AG04450 (cell line): Measurements from ENCODE around the gene OAS3. TPM values are rescaled to one million over a fixed set of nuclear protein-coding genes. Genes with fewer than 3 reads are reported as not detected.

Experiments
- CTCF ChIA-PET: fragments of 300-600, 350-600 bp; formaldehyde crosslinking; extraction: SDS; loops from one replicate; lab custom pipeline; 2022; ENCODE audit warnings: antibody characterized with exemption, inconsistent platforms; lab: Charles Lee
- POLR2A ChIA-PET: fragments of 350-600 bp; formaldehyde crosslinking; extraction: SDS; loops from one replicate; lab custom pipeline; 2021; ENCODE audit warnings: antibody characterized with exemption, inconsistent platforms; lab: Yijun Ruan, JAX
- DNase-seq: peaks from one replicate; pipeline ENCODE4 v3.0.0-alpha.2; 2011; ENCODE audit warnings: low read depth, low spot score
- H3K27ac ChIP-seq: one replicate; pipeline ENCODE4 v1.5.1; 2012; ENCODE audit warnings: low read depth, low read length, control low read depth
- H3K27me3 ChIP-seq: one replicate; pipeline ENCODE4 v1.6.0; 2012; ENCODE audit warnings: low read length; ENCODE audit not compliant: control insufficient read depth, insufficient read depth
- H3K4me3 ChIP-seq: 2 replicates; pipeline ENCODE4 v1.5.1; 2011; ENCODE audit warnings: mild to moderate bottlenecking, low read depth, low read length, control low read depth
- H3K9me3 ChIP-seq: 2 replicates; pipeline ENCODE4 v1.5.1; 2012; ENCODE audit warnings: low read length; ENCODE audit not compliant: control insufficient read depth, insufficient read depth
- polyA plus RNA-seq: library from polyadenylated mRNA; depleted of rRNA; stranded (reverse); fragments of >200 nt; gene quantifications from 2 replicates; pipeline ENCODE4 v1.2.3, GENCODE V29; 2011
- TF ChIP-seq, protein P1 (sequence below): IDR thresholded peaks from 2 replicates; pipeline ENCODE4 v1.5.1; 2011; ENCODE audit warnings: low read depth, low read length, control low read depth, inconsistent platforms

OAS3 gene
- polyA plus RNA-seq, 1 experiment: 8.5 TPM

DNA sequence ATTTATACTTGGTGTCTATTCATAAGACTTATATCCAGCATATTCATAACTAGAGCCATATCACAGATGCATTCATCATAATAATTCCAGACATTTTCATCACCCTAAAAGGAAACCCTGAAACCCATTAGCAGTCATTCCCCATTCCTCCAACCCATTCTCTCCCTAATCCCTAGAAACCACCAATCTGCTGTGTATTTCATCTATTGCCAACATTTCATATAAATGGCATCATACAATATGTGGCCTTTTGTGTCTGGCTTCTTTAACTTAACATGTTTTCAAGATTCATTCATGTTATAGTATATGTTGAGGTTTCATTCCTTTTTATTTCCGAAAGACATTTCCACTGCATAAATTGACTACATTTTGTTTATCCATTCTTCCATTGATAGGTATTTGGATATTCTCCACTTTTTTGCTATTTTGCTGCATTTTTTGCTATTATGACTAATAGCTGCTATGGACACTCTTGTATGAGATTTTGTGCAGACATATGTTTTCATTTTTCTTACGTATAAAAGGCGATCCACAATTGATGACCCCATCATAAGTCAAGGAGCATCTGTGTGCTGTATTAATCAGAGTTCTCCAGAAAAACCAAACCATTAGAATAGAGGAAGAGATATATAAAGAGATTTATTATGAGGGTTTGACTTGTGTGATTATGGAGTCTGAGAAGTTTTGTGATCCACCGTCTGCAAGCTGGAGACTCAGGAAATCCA, 34.9 kb downstream of the OAS3 start:
- TF ChIP-seq, protein P1, sequence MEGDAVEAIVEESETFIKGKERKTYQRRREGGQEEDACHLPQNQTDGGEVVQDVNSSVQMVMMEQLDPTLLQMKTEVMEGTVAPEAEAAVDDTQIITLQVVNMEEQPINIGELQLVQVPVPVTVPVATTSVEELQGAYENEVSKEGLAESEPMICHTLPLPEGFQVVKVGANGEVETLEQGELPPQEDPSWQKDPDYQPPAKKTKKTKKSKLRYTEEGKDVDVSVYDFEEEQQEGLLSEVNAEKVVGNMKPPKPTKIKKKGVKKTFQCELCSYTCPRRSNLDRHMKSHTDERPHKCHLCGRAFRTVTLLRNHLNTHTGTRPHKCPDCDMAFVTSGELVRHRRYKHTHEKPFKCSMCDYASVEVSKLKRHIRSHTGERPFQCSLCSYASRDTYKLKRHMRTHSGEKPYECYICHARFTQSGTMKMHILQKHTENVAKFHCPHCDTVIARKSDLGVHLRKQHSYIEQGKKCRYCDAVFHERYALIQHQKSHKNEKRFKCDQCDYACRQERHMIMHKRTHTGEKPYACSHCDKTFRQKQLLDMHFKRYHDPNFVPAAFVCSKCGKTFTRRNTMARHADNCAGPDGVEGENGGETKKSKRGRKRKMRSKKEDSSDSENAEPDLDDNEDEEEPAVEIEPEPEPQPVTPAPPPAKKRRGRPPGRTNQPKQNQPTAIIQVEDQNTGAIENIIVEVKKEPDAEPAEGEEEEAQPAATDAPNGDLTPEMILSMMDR: no peak
- ChIA-PET POLR2A (no interaction called here), CTCF (interaction anchor here (2.7 kb wide), 1 partner anchor 19 kb away, joined by 9 read pairs; no protein-coding TSS in a partner anchor)
- Histone ChIP-seq H3K27ac (no peak overlapping the region), H3K4me3 (no peak overlapping the region), H3K9me3 (no peaks in the 10 kb centered on the region), H3K27me3 (no peaks in the 10 kb centered on the region)
- no peak for DNase-seq

DNA sequence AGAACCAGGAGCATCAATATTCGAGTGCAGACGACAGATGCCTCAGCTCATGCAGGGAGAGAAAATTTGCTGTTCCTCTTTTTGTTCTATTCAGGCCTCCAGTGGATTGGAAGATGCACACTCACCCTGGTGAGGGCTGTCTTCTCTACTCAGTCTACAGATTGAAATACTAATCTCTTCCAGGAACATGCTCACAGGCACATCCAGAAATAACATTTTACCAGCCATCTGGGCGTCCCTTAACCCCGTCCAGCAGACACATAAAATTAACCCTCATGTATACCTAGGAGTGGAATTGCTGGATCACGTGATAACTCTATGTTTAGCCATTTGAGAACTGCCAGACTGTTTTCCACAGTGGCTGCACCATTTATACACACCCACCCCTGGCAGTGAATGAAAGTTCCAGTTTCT, 35.6 kb downstream of the OAS3 start:
- TF ChIP-seq, protein P1: no peak
- POLR2A ChIA-PET: no interaction called here
- Histone ChIP-seq H3K27me3 (no peaks in the 10 kb centered on the region), H3K9me3 (no peaks in the 10 kb centered on the region), H3K4me3 (no peak overlapping the region), H3K27ac (no peak overlapping the region)
- DNase-seq: no peak
- CTCF ChIA-PET: interaction anchor here (2.7 kb wide), 1 partner anchor 19 kb away, joined by 9 read pairs; no protein-coding TSS in a partner anchor

DNA sequence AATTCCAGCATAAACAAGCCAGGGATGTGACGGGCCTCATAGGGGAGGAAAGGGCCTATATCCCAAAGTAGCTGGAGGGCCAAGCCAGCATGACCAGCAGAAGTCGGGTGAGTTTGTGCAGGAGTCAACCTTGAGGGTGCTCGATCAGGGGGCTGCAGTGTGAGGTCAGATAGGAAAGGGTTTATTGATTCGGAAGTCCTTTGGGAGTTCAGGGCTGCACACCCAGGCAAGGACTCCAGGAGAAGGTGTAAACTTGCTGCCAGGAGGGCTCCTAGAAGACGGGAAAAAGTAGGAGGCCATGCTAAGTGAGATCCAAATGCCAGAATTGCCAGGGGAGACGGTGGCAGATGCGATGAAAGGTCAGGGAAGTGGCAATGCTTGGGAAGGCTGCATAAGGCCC, 36.6 kb downstream of the OAS3 start:
- DNase-seq: no peak
- H3K4me3 ChIP-seq: no peak overlapping the region
- TF ChIP-seq, protein P1: no peak
- POLR2A ChIA-PET: no interaction called here
- no peak overlapping the region for H3K27ac ChIP-seq
- no peaks in the 10 kb centered on the region for H3K27me3 ChIP-seq
- CTCF ChIA-PET: no interaction called here
- H3K9me3 ChIP-seq: no peaks in the 10 kb centered on the region

DNA sequence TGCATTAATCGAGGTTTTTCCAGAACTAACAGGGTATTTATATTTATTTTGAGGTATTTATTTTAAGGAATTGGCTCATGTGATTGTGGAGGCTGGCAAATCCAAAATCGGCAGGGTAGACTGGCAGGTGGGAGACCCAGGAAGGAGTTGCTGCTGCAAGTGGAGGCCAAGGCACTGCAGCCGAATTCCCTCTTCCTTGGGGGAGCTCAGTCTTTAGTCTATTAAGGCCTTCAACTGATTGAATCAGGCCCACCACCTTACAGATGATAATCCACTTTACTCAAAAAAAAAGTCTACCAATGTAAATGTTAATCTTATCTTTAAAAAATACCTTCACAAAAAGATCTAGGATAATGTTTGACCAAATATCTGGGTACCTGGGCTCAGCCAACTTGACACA, 38.9 kb downstream of the OAS3 start:
- POLR2A ChIA-PET: no interaction called here
- CTCF ChIA-PET: interaction anchor here (0.6 kb wide), 1 partner anchor 745 kb away, joined by 5 read pairs; no protein-coding TSS in a partner anchor
- TF ChIP-seq, protein P1: no peak

DNA sequence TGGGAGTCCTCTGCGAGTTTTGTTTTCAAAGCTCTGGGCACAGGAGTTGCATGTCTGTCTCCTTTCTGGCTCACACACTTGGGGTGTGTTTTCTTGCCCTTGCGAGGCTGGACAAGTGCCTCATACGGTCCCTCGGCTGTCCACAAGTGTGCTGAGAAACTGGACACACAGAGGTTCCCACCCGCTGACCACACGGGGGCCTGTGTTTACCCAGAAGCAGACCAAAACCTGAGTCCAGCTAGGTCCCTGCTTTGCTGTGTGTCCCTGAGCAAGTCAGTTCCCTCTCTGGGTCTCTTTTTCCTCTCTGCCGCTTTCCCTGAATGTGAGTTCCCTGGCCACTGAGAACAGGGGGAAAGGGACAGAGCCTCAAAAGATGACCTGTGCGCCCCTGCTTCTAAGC, 39.4 kb downstream of the OAS3 start:
- ChIA-PET CTCF (interaction anchor here (1.4 kb wide), 1 partner anchor 15 kb away, joined by 10 read pairs; no protein-coding TSS in a partner anchor), POLR2A (no interaction called here)
- Histone ChIP-seq H3K9me3 (no peaks in the 10 kb centered on the region), H3K27ac (no peak overlapping the region), H3K4me3 (no peak overlapping the region), H3K27me3 (no peaks in the 10 kb centered on the region)
- no peak for DNase-seq
- TF ChIP-seq, protein P1: no peak

More for the DNA sequence above, 38.9 kb downstream of the OAS3 start:
- no peak overlapping the region for H3K4me3 ChIP-seq
- no peak overlapping the region for H3K27ac ChIP-seq
- H3K27me3 ChIP-seq: no peaks in the 10 kb centered on the region
- no peaks in the 10 kb centered on the region for H3K9me3 ChIP-seq
- DNase-seq: no peak
